Measurements from ENCODE around the gene STXBP5L.

DNA sequence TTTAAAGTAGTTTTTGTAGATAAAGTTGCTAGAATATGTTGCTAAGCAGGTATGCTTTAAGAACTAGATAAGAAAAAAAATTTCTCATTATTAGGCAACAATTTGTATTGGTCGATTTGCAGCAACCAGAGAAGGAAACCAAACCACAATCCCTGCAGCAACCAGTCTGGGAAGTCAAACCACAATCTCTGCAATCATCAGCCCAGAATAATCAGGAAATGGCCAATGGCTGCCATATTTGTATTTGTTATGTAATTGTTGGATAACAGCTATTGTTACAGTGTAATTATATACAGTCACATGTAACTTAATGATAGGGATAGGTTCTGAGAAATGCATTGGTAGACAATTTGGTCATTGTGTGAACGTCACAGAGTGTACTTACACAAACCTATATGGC is 23.6 kb downstream of the STXBP5L start:
- TF ChIP-seq POLR2A (IDR thresholded peaks at IDR 0.05) (no peak), POLR2AphosphoS5 (IDR thresholded peaks at IDR 0.05; ENCODE audit: insufficient read depth in 1 of 2, low read depth in 1 of 2) (no peak)
- TF ChIP-seq, protein P1, sequence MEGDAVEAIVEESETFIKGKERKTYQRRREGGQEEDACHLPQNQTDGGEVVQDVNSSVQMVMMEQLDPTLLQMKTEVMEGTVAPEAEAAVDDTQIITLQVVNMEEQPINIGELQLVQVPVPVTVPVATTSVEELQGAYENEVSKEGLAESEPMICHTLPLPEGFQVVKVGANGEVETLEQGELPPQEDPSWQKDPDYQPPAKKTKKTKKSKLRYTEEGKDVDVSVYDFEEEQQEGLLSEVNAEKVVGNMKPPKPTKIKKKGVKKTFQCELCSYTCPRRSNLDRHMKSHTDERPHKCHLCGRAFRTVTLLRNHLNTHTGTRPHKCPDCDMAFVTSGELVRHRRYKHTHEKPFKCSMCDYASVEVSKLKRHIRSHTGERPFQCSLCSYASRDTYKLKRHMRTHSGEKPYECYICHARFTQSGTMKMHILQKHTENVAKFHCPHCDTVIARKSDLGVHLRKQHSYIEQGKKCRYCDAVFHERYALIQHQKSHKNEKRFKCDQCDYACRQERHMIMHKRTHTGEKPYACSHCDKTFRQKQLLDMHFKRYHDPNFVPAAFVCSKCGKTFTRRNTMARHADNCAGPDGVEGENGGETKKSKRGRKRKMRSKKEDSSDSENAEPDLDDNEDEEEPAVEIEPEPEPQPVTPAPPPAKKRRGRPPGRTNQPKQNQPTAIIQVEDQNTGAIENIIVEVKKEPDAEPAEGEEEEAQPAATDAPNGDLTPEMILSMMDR (IDR thresholded peaks at IDR 0.05) = no peak

Measured in vagina (tissue), 2 donors.